ENCODE measurements around the gene TEX51.

Gene TEX51

GRCh38 chr2:126914811-126915500 is 16.3 kb downstream of the TEX51 start:
- DNase-seq (ENCODE audit: low read depth): no peak

GRCh38 chr2:126915903-126916302 is 17.2 kb downstream of the TEX51 start:
- DNase-seq (ENCODE audit: low read depth): no peak

GRCh38 chr2:126916744-126917143 is 18.1 kb downstream of the TEX51 start:
- DNase-seq (ENCODE audit: low read depth): no peak

- DNase-seq (ENCODE audit: low read depth): no peak
Observed at GRCh38 chr2:126921066-126921465, 22.4 kb downstream of the TEX51 start.

GRCh38 chr2:126930970-126931590 is 32.4 kb downstream of the TEX51 start:
- DNase-seq (ENCODE audit: low read depth): no peak

GRCh38 chr2:126932529-126932928 is 33.8 kb downstream of the TEX51 start:
- DNase-seq (ENCODE audit: low read depth): no peak

GRCh38 chr2:126932966-126933710 is 34.4 kb downstream of the TEX51 start:
- no peak for DNase-seq (ENCODE audit: low read depth)

GRCh38 chr2:126933711-126934091 is 35.0 kb downstream of the TEX51 start:
- DNase-seq (ENCODE audit: low read depth): no peak

- DNase-seq (ENCODE audit: low read depth): no peak
Observed at GRCh38 chr2:126934809-126935208, 36.1 kb downstream of the TEX51 start.

- no peak for DNase-seq (ENCODE audit: low read depth)
Observed at GRCh38 chr2:126935774-126936173, 37.1 kb downstream of the TEX51 start.

- no peak for DNase-seq (ENCODE audit: low read depth)
Observed at GRCh38 chr2:126936219-126936723, 37.6 kb downstream of the TEX51 start.

- no peak for DNase-seq (ENCODE audit: low read depth)
Observed at GRCh38 chr2:126940331-126940730, 41.6 kb downstream of the TEX51 start.

- DNase-seq (ENCODE audit: low read depth): no peak
Observed at GRCh38 chr2:126942427-126943203, 43.9 kb downstream of the TEX51 start.

GRCh38 chr2:126943612-126944348 is 45.1 kb downstream of the TEX51 start:
- no peak for DNase-seq (ENCODE audit: low read depth)

- DNase-seq (ENCODE audit: low read depth): no peak
Observed at GRCh38 chr2:126945118-126945517, 46.4 kb downstream of the TEX51 start.

GRCh38 chr2:126946318-126947102 is 47.8 kb downstream of the TEX51 start:
- no peak for DNase-seq (ENCODE audit: low read depth)

- no peak for DNase-seq (ENCODE audit: low read depth)
Observed at GRCh38 chr2:126947103-126947429, 48.4 kb downstream of the TEX51 start.

- no peak for DNase-seq (ENCODE audit: low read depth)
Observed at GRCh38 chr2:126949775-126950174, 51.1 kb downstream of the TEX51 start.

- DNase-seq (ENCODE audit: low read depth): no peak
Observed at GRCh38 chr2:126950504-126950903, 51.8 kb downstream of the TEX51 start.

Measured in fibroblast of gingiva (primary cell).